CD4-positive, alpha-beta T cell treated with Interleukin-17A for 1 hour (primary cell): Measurements from ENCODE around the gene DIS3L2.
"Not testable (repeated sequence)": the region's sequence is repeated elsewhere in the genome, so short reads cannot be mapped to it uniquely, and the experiment has no call there.

Experiments
- DNase-seq: peaks from one replicate; pipeline ENCODE4 v3.0.0-alpha.2; 2020

The DIS3L2 gene

DNA sequence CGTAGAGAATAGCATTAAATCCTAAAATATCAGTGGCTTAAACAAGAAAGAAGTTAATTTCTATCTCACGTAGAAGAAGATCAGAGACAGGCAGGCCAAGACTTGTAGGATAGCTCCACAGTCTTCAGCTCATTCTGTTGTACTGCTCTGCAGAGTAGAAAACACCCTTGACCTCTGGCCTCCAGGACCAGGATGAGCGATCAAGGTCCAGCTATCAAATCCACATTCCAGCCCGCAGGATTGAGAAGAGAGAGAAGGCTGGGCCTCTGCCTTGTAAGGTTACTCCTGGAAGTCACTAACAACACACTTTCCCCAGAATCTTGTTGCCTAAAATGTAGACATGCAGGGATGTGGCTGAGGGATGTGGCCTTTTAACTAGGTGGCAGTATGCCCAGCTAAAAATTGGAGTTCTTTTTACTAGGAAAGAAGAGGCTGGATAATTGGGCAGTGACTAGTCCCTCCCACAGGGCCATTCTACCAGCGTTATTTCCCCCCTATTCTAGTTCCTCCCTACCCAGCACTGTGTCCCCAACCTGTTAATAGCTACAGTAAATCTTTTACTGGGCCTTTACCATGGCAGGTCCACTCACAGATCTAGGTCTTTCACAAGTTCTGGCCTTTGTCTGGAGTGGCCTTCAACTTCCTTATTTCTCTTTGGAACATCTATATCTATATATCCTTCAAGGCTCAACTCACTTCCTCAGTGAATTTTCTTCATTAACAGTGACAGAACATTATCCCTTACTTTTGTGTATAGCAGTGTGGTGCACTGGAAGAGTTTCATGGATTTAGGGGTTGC lies 165.0 kb downstream of the DIS3L2 start:
- DNase-seq: no peak

DNA sequence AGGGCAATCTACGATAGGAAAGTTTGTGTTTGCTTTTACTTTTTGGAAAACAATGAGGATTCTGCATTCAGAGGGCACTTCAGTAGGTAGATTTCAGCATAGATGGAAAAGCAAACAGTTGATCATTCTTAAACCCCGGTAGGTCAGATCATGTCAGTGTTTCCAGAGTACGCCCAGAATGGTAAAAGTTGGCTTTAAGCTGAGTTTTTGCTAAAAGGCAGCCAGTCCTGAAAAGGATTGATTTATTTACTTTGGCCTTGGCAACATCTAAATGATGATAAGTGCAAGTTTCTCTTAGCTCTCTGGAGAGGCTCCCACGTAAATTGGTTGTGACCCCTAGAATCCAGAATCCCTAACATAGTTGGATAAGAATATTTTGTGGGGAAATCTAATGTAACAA lies 168.0 kb downstream of the DIS3L2 start:
- no peak for DNase-seq

- DNase-seq: no peak
Measured at GRCh38 chr2:232132181-232132580, 170.7 kb downstream of the DIS3L2 start.

DNA sequence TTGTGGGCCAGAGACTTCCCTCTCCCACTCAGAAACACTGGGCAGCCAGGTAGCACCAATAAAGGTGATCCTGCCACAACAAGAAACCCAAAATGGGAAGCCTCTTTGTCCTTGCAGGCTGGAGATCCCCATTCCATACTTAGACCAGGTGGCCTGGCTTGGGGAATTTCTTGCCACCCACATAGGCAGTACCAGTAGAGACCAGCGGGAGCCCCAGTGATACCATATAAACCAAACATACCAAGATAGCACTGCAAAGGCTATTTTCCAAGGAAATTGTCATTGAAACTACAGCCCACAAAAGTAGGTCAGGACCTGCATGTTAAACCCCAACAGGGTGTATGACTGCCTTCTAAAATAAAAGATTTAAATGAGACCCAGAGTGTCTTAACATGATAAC lies 171.6 kb downstream of the DIS3L2 start:
- DNase-seq: no peak

GRCh38 chr2:232134939-232135338 lies 173.4 kb downstream of the DIS3L2 start:
- no peak for DNase-seq

GRCh38 chr2:232137356-232138147 lies 176.0 kb downstream of the DIS3L2 start:
- DNase-seq: no peak

DNA sequence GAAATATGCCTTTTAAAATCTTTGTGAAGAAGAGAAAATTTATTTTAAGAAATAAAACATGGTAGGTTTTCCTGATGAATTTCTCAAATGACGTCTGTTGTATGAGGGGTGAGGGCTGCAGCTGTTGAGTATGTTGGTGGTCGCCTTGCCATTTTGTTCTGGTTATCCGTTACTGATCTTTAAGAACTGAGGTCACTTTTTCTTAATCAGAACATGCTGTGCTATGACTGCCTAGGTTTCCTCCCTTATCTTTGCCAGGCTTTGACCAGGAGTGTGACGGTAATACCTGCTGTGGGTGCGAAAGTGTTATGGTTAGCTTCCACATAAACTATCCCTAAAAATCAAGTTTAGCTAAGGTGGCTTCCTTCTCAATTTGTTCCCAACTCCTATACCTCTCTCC lies 176.9 kb downstream of the DIS3L2 start:
- DNase-seq: no peak

DNA sequence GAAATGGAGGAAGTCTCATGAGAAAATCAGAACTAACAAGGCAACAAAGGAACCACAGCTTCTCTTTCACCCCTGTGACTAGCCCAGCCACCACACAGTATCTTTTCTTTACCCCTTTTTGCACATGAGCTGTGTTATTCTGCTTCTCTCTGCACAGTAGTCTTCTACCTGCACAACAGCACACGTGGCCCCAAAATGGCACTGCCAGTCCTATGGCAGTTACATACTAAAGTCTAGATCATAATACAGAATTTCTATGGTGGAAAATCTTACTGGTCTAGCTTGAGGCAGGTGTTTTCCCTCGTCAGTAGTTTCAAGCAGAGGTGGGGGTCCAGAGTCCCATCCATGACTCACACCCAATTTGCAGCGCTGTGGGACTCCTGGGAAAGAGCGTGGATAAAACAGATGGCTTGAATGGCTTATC lies 177.7 kb downstream of the DIS3L2 start:
- DNase-seq: no peak

DNA sequence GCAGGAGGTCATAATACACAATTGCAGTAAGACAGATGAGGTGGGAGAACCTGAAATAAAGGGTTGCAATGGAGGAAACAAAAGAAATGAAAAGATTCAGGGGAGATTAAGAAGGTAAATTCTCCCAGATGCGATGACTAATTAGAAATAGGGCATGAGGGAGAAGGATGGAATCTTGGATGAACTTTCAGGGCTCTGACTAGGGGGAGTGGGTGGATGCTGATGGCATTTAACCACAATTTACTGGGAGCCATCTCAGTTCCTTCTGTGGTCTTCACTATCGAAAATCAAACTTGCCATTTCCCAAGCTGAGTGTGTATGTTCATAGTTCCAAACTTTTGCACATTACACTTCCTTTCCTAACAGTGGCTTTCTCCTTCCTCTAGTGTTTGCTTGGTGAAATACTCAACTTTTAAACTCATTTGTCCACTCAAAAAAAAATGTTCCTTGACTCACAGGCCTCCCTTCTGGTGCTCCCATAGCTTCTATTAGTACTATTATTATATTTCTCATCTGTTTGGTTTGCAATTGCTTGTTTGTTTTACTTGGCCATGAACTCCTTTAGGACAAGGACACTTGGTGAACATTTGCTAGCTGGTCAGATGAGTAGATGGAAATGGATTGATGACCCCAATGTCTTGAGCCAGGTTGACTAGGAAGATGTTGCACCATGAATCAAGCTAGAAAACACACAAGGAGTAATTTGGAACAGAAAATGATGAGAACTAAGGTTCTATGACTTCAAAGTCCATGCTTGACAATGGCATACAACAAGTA lies 178.5 kb downstream of the DIS3L2 start:
- DNase-seq: no peak

DNA sequence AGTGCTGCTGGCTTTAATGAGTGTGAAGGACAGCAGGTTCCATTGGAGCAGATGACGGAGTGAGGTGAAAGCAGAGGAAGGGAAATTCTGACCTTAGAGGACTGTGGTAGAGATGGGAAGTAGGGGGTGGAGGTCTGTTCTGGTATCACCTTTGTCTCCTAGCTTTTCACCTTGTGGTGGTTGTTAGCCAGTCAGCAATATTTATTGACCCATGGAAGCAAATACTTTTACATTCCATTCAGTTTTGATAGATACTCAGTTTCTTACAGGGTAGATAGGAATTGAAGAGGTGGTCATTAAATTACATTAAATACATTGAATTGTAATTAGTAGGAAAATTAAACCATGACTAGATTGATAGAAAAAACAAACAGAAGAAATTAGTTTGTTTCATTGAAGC lies 180.1 kb downstream of the DIS3L2 start:
- no peak for DNase-seq

GRCh38 chr2:232142049-232142448 lies 180.5 kb downstream of the DIS3L2 start:
- peak; percentile 34 for DNase-seq

DNA sequence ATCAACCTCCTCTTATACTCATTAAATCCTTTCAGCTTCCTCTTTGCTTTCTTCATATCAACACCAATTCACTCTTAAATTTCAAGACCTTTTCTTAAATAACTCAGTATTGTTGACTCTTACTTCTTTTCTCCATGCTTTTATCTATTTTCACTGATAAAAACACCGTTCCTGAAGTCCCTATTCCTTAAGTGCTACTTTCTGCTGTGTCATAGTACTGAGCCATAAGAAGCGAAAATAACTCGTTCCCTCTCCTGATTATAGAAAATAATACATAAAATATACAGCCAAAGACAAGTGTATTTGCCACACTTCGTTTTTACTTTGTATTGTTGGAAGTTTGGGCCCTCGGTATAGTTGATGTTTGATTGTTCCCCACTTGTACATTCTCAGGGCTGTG lies 181.0 kb downstream of the DIS3L2 start:
- no peak for DNase-seq

DNA sequence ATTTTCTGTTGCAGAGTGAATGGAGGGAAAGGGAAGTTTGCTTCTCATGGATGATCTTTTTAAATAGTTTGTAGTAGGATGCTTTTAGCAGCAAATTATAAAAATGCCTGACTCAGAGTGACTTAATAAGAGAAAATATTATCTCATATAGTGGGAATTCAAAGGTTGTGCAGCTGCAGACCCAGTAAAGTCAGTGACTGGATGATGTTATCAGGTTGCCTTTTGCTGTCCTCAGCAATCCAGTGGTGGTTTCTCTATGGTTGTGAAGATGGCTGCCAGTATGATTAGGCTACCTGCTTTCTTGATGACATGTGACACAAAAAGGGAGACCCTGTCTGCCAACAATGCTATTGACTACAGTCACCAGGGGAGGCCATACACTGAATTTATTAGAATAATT lies 184.8 kb downstream of the DIS3L2 start:
- DNase-seq: no peak

DNA sequence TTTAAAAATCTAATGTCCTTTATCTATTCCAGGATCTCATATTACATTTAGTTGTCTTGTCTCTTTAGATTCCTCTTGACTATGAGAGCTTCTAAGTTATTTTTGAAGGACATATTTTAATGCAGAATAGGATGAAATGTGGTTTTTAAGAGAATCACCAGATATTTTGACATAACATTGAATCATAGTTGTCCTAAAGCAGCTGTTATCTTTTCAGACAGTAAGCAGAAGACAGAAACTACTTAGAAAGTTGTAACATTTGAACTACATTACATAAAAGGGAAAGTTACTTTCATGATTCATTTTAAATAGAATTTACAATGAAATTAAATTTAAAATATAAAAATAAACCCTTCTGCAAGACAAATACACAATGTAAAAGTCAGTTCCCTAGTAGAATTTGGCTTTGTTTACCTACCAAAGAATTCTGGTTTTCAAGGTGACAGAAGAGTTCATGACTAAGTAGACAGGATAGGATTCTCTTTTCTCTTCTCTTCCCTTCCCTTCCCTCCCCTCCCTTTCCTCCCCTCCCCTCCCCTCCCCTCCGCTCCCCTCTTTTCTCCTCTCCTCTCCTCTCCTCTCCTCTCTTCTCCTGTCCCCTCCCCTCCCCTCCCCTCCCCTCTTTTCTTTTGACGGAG lies 186.0 kb downstream of the DIS3L2 start:
- no peak for DNase-seq

DNA sequence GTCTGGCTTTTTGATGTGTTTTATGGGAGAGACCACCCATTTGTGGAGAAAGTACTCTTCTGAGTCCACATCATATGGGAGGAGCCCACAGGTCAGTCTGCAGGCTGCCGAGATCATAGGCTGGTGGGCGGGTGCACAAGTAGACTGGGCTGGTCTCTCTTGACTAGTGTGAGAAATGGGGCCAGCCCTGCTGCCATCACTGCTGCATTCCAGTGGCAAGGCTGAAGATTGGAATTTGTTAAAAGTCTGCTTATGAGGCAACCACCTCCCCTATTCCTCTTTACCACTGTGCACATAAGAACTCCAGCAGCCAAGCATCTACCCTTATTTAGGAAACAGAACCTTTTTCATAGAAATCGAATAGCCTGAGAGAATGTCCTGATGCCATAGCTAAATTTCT lies 200.7 kb downstream of the DIS3L2 start:
- no peak for DNase-seq

DNA sequence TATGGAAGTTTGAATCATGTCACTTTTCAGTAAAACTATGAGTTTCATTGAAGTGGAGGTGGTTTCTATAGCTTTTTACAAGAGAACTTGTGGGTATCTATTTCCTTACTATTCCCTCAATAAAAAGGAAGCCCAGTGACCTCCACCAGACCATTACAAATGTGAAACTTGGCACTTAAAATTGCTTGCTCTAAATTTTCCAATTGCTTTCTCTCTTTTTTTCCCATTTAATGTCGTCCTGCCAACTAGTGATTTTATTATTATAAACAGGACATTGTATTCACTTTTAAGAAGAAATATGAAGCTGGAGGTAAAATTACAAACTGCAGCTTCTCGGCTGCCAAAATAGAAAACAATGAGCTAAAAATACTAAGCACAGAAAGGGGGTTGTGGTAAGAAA lies 208.9 kb downstream of the DIS3L2 start:
- no peak for DNase-seq

DNA sequence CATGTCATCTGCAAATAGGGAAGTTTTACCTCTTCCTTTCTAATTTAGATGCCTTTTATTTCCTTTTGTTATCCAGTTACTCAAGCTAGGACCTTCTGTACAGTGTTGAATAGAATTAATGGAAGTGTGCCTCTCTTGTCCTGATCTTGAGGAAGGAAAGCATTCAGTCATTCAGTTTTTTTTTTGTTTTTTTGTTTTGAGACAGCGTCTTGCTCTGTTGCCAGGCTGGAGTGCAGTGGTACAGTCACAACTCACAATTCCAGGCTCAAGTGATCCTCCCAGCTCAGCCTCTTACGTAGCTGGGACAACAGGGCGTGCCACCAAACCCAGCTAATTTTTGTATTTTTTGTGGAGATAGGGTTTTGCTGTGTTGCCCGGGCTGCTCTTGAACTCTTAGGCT lies 213.1 kb downstream of the DIS3L2 start:
- no peak for DNase-seq

- not testable (repeated sequence) for DNase-seq
Measured at GRCh38 chr2:232176587-232176986, 215.1 kb downstream of the DIS3L2 start.

DNA sequence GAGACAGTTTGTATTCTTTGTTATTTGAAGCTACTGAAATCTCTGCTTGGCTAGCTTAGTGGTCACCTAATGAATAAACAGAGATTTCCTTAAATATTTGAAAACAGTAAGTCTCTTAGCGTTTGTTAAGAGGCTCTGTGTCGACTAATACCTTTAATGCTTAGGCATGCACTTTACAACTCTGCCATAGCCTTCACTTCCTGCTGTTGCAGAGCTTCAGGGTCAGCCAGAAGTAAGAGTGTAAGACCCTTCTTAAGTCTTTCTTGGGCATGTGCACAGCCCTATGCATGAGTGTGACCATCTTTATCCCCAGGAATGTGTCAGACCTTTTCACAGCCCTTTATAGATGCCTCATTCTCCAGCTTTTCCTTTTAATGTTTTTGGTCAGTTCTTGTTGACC lies 221.8 kb downstream of the DIS3L2 start:
- no peak for DNase-seq

DNA sequence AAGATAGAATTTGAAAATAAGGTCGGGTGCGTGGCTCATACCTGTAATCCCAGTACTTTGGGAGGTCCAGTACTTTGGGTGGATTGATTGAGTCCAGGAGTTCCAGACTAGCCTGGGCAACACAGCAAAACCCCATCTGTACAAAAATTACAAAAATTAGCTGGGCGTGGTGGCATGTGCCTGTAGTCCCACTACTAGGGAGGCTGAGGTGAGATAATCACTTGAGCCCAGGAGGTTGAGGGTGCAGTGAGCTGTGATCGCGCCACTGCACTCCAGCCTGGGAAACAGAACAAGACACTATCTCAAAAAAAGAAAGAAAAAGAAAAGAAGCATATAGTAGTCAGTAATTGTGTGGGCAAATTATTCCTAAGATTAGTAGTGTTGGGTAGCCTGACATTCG lies 222.8 kb downstream of the DIS3L2 start:
- DNase-seq: no peak

- DNase-seq: no peak
Measured at GRCh38 chr2:232190796-232191195, 229.3 kb downstream of the DIS3L2 start.

GRCh38 chr2:232195487-232195886 lies 234.0 kb downstream of the DIS3L2 start:
- DNase-seq: no peak

GRCh38 chr2:232196802-232197201 lies 235.3 kb downstream of the DIS3L2 start:
- DNase-seq: no peak
